A549 treated with CORT108297 at 1 μM for 4 hours (cell line): ENCODE results near the gene SPRYD7. TPM values are rescaled to one million over a fixed set of nuclear protein-coding genes. Genes with fewer than 3 reads are reported as not detected.

ENCODE experiments used
- total RNA-seq: library from RNA; stranded (reverse); fragments of 200-300 nt; extraction: Qiagen RNA extraction; gene quantifications from 5 replicates; pipeline ENCODE4 v1.2.3, GENCODE V29; 2022

SPRYD7 gene, protein sequence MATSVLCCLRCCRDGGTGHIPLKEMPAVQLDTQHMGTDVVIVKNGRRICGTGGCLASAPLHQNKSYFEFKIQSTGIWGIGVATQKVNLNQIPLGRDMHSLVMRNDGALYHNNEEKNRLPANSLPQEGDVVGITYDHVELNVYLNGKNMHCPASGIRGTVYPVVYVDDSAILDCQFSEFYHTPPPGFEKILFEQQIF
- total RNA-seq, result 9.6 to 12.0 TPM (median 9.8 TPM) in 5 replicates

DNA sequence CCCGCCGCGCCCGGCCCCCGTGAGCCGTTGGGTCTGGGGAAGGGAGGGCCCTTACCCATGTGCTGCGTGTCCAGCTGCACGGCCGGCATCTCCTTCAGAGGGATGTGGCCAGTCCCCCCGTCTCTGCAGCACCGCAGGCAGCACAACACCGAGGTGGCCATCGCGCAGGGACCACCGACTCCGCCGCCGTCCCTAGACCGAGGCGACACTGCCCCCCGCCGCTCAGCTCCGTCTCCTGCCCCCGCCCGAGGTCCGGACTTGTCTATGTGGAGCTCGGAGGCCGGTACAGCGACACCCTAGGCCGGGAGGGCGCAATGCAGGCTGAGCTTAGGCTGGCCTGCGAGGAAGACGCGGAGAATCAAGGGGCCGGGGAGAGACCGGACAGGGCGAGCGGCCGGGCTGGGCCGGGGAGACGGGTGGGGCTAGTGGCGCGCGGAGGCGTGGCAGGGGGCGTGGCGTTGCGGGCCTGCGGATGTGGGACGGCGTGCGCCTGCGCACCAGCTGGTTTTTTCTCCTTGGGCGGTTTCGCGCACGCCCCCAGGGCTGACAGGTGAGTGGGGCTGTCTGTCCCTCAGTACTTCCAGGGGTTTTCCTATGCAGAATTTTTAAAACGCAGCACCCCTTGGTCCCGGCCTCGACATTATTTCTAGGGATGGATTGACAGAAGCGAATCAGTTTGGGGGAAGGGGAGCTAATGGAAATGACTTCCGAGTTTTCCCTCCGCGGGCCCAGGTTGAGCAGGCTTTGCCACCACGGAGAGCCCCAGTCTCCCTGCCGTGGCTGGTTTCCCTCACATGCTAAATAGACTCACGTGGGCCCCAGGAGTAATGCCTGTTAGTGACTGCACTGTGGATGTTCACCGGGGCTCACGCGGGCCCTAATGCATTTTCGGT, at the start of gene SPRYD7:
Gene SPRYD7 (minus strand): TSS at position 266 of the 893 bp plus-strand sequence. CDS start 105 bp downstream, at position 161.

Other genes starting within 250 kb of the SPRYD7 start
- gene EBPL, start 244.9 kb downstream of the SPRYD7 start, total RNA-seq, result 51.0 to 74.3 TPM (median 68.5 TPM) in 5 replicates
- 26.9 to 29.7 TPM (median 27.4 TPM) in 5 replicates for gene KPNA3, start 143.7 kb downstream of the SPRYD7 start, total RNA-seq
- gene TRIM13, start 60.7 kb upstream of the SPRYD7 start, total RNA-seq, result 13.2 to 15.2 TPM (median 14.4 TPM) in 5 replicates
- 0.29 to 0.78 TPM (median 0.52 TPM) in 5 replicates for gene KCNRG, start 79.1 kb upstream of the SPRYD7 start, total RNA-seq